ENCODE data around the gene AKAP17A. TPM values are rescaled to one million over a fixed set of nuclear protein-coding genes. Genes with fewer than 3 reads are reported as not detected.

Gene AKAP17A
- polyA plus RNA-seq, 1 donor from 2014 or later, result 48.7 TPM

DNA sequence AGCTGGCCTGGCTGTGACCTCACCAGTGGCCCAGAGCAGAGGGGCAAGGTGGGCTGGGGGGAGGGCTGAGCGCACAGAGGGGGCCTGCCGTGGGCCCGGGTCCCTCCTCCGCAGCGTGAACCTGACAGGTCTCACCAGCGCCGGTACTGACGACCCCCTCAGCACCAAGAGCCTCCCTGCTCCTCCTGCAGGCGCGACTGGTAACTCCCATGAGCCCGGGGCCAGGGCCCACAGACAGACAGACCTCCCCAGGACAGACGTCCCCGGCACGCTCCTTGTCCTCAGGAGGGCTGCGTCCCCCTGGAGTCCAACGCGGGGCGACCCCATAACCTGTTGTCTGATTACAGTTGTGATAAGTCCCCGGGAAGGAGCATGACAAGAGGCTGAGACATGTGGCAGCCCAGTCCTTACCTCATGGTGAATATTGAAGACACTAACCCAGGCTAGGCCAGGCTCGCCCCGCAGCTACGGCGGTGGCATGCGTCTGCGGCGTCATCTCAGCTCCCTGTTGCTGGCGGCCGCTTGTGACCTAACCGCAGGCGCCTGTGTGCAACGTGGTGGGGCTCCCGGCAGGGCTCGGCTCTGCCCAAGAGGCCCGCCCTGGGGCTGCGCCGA lies 8.5 kb downstream of the AKAP17A start:
- Histone ChIP-seq H2AFZ (ENCODE audit: low read depth, low read length) (no peak overlapping the region), H3K36me3 (ENCODE audit: insufficient read depth, low read length) (peaks cover 8% of the 10 kb centered on the region), H3K9me3 (ENCODE audit: low read length) (no peaks in the 10 kb centered on the region), H3K27me3 (ENCODE audit: insufficient read depth, low read depth, low read length) (no peaks in the 10 kb centered on the region), H3F3A (ENCODE audit: insufficient read depth, low read length, poor library complexity, severe bottlenecking) (no peaks in the 10 kb centered on the region), H3K4me3 (ENCODE audit: low read length) (no peak overlapping the region), H3K27ac (ENCODE audit: low read length) (no peak overlapping the region), H4K20me1 (ENCODE audit: insufficient read depth) (no peaks in the 10 kb centered on the region), H3K9me2 (ENCODE audit: insufficient read depth, low read length) (no peaks in the 10 kb centered on the region), H3K9ac (ENCODE audit: low read length) (no peak overlapping the region), H3K79me2 (replicated peaks; ENCODE audit: insufficient read depth, low read length) (peaks cover 4% of the 10 kb centered on the region), H3K4me2 (ENCODE audit: low read length) (no peak overlapping the region)
- no peak for TF ChIP-seq MXI1 (conservative IDR thresholded peaks at IDR 0.05; ENCODE audit: poor library complexity, severe bottlenecking)

DNA sequence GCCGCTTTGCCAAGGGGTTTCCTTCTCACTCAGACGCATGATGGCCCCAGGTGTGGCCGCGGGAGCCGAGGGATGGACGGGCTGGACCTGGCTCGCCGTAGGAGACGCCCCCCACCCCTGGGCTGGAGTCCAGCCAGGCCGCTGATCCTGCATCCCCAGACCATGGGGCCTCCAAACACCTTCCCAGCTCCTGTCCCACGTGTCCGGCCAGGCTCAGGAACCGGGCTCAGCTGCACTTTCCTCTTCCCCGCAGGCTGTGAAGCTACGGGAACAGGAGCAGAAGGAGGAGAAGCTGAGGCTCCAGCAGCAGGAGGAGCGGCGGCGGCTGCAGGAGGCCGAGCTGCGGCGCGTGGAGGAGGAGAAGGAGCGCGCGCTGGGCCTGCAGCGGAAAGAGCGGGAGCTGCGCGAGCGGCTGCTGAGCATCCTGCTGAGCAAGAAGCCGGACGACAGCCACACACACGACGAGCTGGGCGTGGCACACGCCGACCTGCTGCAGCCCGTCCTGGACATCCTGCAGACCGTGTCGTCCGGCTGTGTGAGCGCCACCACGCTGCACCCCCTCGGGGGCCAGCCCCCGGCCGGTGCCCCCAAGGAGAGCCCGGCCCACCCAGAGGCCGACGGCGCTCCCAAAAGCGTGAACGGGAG lies 9.1 kb downstream of the AKAP17A start:
- no peaks in the 10 kb centered on the region for H4K20me1 ChIP-seq (ENCODE audit: insufficient read depth)
- TF ChIP-seq, protein P1, sequence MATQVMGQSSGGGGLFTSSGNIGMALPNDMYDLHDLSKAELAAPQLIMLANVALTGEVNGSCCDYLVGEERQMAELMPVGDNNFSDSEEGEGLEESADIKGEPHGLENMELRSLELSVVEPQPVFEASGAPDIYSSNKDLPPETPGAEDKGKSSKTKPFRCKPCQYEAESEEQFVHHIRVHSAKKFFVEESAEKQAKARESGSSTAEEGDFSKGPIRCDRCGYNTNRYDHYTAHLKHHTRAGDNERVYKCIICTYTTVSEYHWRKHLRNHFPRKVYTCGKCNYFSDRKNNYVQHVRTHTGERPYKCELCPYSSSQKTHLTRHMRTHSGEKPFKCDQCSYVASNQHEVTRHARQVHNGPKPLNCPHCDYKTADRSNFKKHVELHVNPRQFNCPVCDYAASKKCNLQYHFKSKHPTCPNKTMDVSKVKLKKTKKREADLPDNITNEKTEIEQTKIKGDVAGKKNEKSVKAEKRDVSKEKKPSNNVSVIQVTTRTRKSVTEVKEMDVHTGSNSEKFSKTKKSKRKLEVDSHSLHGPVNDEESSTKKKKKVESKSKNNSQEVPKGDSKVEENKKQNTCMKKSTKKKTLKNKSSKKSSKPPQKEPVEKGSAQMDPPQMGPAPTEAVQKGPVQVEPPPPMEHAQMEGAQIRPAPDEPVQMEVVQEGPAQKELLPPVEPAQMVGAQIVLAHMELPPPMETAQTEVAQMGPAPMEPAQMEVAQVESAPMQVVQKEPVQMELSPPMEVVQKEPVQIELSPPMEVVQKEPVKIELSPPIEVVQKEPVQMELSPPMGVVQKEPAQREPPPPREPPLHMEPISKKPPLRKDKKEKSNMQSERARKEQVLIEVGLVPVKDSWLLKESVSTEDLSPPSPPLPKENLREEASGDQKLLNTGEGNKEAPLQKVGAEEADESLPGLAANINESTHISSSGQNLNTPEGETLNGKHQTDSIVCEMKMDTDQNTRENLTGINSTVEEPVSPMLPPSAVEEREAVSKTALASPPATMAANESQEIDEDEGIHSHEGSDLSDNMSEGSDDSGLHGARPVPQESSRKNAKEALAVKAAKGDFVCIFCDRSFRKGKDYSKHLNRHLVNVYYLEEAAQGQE (IDR thresholded peaks at IDR 0.05; ENCODE audit: borderline replicate concordance), result no peak
- no peak for TF ChIP-seq SMC3 (conservative IDR thresholded peaks at IDR 0.05; ENCODE audit: poor library complexity)
- no peak for TF ChIP-seq MXI1 (conservative IDR thresholded peaks at IDR 0.05; ENCODE audit: poor library complexity, severe bottlenecking)
- TF ChIP-seq TAF1 (IDR thresholded peaks at IDR 0.05; ENCODE audit: low read depth), result no peak
- no peak for TF ChIP-seq EP300 (conservative IDR thresholded peaks at IDR 0.05; ENCODE audit: poor library complexity, severe bottlenecking)
- TF ChIP-seq RAD21 (conservative IDR thresholded peaks at IDR 0.05), result no peak
- TF ChIP-seq POLR2AphosphoS5 (IDR thresholded peaks at IDR 0.05), result no peak
- TF ChIP-seq, protein P2, sequence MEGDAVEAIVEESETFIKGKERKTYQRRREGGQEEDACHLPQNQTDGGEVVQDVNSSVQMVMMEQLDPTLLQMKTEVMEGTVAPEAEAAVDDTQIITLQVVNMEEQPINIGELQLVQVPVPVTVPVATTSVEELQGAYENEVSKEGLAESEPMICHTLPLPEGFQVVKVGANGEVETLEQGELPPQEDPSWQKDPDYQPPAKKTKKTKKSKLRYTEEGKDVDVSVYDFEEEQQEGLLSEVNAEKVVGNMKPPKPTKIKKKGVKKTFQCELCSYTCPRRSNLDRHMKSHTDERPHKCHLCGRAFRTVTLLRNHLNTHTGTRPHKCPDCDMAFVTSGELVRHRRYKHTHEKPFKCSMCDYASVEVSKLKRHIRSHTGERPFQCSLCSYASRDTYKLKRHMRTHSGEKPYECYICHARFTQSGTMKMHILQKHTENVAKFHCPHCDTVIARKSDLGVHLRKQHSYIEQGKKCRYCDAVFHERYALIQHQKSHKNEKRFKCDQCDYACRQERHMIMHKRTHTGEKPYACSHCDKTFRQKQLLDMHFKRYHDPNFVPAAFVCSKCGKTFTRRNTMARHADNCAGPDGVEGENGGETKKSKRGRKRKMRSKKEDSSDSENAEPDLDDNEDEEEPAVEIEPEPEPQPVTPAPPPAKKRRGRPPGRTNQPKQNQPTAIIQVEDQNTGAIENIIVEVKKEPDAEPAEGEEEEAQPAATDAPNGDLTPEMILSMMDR (IDR thresholded peaks at IDR 0.05; ENCODE audit: poor library complexity, severe bottlenecking), result no peak
- no peak for TF ChIP-seq EZH2 (IDR thresholded peaks at IDR 0.05; ENCODE audit: borderline replicate concordance, insufficient read depth, low read length, poor library complexity, severe bottlenecking)
- H3K27ac ChIP-seq (ENCODE audit: low read length), result no peak overlapping the region
- no peak overlapping the region for H2AFZ ChIP-seq (ENCODE audit: low read depth, low read length)
- H3K9ac ChIP-seq (ENCODE audit: low read length), result no peak overlapping the region
- H3K36me3 ChIP-seq (ENCODE audit: insufficient read depth, low read length), result peaks cover 5% of the 10 kb centered on the region
- H3F3A ChIP-seq (ENCODE audit: insufficient read depth, low read length, poor library complexity, severe bottlenecking), result no peaks in the 10 kb centered on the region
- H3K9me2 ChIP-seq (ENCODE audit: insufficient read depth, low read length), result no peaks in the 10 kb centered on the region
- no peak overlapping the region for H3K4me2 ChIP-seq (ENCODE audit: low read length)
- H3K79me2 ChIP-seq (replicated peaks; ENCODE audit: insufficient read depth, low read length), result no peaks in the 10 kb centered on the region
- no peaks in the 10 kb centered on the region for H3K27me3 ChIP-seq (ENCODE audit: insufficient read depth, low read depth, low read length)
- no peaks in the 10 kb centered on the region for H3K9me3 ChIP-seq (ENCODE audit: low read length)
- H3K4me3 ChIP-seq (ENCODE audit: low read length), result no peak overlapping the region

Data from neural cell (in vitro differentiated cells).